ELF-1 (cell line): ENCODE measurements around the gene ELOA.
"Not testable (repeated sequence)": the region's sequence is repeated elsewhere in the genome, so short reads cannot be mapped to it uniquely, and the experiment has no call there.

ENCODE experiments used
- DNase-seq: peaks from one replicate; pipeline ENCODE4 v3.0.0-alpha.2; 2016; ENCODE audit warnings: low read depth, low spot score

Gene ELOA

DNA sequence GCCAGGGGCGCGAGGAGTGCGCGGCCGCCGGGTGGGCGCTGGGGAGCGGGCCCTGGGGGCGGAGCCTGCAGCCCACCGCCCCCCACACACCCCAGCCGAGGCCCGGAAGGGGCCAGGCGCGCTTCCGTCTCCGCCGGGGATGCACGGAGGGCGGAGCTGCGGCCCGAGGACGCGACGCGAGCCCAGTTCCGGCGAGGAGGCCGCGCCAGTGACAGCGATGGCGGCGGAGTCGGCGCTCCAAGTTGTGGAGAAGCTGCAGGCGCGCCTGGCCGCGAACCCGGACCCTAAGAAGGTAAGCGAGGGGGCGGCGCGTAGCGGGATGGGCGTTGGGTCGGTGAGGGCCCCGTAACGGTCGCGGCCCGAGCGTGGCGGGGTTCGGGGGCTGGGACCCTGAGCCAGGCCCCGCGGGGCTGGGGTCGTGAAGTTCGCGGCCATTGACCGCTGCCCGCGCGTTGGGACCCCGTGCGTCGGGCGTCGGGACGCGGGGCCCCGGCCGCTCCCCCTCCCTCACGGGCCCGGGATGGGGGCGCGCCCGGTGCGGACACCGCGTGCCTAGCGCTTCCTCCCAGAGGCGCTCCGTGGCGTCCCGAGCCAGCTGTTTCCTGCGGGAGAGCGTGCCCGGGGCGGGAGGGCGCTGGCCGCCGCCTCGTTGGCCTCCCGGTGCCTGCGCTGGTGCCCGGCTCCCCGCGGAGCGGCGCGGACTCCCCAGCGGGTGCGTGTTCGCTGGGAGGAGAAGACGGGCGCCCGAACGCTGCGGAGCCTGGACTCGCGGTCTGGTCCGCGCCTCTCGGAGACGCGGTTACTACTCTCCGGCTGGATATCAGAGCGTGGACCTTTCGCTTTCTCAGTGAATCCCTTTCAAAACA, at the start of gene ELOA:
Gene ELOA (plus strand): TSS at position 185 of the 866 bp plus-strand sequence. CDS start 33 bp downstream, at position 218.
- DNase-seq = peak; percentile 43

DNA sequence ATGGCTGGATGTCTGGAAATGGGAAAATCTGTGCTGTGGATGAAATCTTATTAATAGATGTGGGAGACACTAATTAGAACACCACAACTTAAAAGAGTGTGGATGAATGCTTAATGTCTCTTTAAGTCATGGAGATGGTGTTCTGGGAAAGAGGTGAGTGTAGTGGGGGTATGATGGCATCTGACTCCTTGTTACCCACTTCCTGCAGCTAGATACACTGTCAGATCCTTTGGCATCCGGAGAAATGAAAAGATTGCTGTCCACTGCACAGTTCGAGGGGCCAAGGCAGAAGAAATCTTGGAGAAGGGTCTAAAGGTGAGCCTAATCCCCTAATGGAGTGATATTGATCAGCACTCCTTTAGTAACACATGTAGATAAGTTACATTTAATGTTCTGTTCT, 49.7 kb upstream of the ELOA start:
- DNase-seq = no peak

DNA sequence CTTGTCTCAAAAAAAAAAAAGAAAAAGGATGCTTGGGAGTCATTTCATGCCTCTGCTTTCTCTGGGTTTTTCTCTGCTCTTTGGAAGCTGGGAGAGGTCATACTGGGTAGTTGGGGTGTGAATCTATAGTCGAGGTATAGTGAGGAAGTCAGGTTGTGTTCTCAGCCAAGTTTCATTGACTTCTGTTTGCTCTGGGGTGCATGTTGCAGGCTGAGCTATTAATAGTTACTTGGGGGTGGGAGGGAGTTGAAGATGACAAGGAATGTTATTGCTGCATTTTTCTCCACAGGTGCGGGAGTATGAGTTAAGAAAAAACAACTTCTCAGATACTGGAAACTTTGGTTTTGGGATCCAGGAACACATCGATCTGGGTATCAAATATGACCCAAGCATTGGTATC, 48.9 kb upstream of the ELOA start:
- DNase-seq = no peak

DNA sequence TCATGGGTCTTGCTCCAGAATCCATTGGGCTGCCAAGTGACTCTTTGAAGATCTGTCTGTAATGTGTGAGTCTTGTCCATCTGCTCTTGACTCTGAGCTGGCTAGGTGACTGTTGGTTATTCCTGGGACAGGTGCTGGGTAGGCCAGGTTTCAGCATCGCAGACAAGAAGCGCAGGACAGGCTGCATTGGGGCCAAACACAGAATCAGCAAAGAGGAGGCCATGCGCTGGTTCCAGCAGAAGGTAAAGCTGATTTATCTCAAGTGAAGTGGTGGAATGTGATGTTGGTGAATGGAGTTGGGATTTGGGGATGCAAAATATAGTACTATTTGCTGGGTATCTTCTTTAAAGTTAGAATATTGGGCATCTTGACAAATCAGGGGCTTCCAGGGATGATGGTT, 47.6 kb upstream of the ELOA start:
- no peak for DNase-seq

- no peak for DNase-seq
Observed at GRCh38 chr1:23696335-23696989, 46.8 kb upstream of the ELOA start.

GRCh38 chr1:23698466-23698865, 44.8 kb upstream of the ELOA start:
- no peak for DNase-seq

GRCh38 chr1:23699280-23700179, 43.7 kb upstream of the ELOA start:
- no peak for DNase-seq

GRCh38 chr1:23701310-23701709, 42.0 kb upstream of the ELOA start:
- DNase-seq = no peak

DNA sequence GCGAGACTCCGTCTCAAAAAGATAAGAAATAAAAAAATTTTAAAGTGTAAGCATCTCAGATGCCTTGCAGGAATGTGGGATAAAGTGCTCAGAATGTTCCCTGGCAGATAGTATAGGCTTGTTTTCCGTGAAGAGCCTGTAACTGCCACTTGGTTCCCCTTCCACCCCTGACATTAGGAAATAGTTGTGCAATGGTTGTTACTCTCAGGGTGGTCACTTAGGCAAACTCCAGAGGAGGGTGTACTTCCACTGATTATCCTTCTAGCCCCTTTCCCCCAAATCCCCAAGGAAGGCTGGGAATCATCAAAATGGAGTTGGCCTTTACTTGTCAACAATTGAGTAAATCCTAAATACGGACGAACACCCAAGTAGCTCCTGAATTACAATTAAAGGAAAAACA, 41.3 kb upstream of the ELOA start:
- no peak for DNase-seq

GRCh38 chr1:23704834-23705495, 38.3 kb upstream of the ELOA start:
- no peak for DNase-seq

DNA sequence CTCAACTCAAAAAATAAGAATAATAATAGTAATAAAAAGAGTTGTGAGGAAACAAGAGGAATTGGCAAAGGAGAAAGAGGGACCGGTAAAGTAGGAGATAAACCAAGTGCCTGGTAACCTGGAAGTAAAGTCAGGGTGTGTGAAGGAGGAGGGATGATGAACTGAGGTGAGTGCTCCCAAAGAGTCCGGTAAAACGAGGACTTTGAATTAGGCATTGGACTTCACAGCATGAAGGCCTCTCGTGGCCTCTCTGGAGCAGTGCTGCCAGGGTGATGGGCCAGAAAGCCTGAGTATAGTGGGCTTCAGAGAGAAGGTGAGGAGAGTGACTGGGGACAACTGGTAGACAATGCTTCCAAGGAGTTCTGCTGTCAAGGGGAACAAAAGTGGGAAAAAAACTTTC, 34.0 kb upstream of the ELOA start:
- DNase-seq = no peak

DNA sequence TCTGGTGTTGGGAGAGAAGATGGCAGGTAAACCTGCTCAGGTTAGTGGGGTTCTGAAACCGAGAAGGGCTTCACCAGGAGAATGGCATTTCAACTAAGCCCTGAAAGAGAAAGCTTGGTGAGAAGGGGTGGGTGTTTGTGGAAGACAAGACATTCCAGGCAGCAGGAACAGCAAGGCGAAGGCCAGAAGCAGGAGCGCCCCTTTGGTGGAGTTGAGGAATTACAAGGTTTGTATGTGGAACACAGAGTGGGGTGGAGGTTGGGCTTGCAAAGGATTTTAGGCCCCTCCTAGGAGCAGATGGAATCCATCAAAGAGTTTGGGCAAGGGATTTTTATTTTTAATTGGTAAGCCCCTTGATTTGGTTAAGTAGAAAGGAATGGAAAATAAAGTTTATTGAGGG, 24.8 kb upstream of the ELOA start:
- peak; percentile 88 for DNase-seq

GRCh38 chr1:23719162-23719820, 24.0 kb upstream of the ELOA start:
- DNase-seq = no peak

- no peak for DNase-seq
Observed at GRCh38 chr1:23720256-23720995, 22.8 kb upstream of the ELOA start.

DNA sequence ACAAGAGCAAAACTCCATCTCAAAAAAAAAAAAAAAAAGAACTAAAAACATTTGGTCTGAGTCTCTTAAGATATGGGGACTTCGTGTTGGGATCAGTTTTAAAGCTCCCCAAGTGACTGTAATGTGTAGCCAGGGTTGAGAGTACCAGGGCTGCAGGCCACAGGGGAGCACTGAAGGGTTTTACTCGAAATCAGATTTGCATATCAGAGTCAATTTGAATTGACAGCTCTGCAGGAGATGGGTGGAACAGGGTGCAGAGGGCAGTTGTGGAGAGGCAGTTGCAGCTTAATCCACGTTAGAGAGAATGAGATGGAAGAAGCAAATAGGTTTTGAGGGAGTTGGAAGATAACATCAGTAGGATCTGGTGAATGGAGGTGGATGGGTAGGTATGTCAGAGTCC, 20.6 kb upstream of the ELOA start:
- DNase-seq = no peak

- no peak for DNase-seq
Observed at GRCh38 chr1:23726686-23727085, 16.6 kb upstream of the ELOA start.

DNA sequence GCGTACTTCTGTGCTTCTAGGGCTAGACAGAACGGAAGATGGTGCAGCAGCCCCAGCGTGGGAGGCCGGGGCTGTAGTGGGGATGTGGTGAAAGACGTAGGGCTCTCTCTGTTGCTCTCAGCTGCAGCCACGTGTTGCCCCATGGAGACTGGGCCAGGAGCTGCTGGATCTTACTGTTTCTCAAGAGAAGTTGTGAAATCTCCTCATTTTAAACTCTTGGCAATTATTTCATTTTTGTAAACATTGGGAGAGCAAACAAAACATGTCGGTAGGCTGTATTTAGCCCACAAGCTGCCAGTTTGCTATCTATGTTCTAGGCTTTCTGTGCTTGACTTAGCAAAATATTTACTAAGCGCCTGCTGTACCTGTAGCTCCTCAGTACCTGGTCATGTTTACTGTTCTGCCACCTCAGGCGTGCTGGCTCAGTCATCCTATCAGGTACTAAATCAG, 15.9 kb upstream of the ELOA start:
- DNase-seq = no peak

- DNase-seq = no peak
Observed at GRCh38 chr1:23732363-23733224, 10.7 kb upstream of the ELOA start.

DNA sequence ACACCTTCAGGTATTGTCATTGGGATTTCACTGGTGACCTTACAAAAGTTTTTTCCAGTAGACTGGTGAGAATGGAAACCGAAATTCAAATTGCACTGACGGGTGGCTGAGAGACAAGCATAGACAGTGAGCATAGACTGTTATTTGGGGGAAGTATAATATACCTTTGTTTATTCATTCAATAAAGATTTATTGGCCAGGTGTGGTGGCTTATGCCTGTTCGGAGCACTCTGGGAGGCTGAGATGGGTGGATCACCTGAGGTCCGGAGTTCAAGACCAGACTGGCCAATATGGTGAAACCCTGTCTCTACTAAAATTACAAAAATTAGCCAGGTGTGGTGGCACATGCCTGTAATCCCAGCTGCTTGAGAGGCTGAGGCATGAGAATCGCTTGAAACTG, 10.0 kb upstream of the ELOA start:
- DNase-seq = not testable (repeated sequence)
